ENCODE results near the gene PI4KA.

The PI4KA gene

GRCh38 chr22:20857838-20858614, 585 bp downstream of the PI4KA start:
- no peaks in the 10 kb centered on the region for H3K36me3 ChIP-seq (ENCODE audit: control insufficient read depth, low read depth, low read length)
- H3K27ac ChIP-seq (ENCODE audit: low read length), result no peak overlapping the region
- peak overlapping the region; percentile 70 for H3K9ac ChIP-seq (ENCODE audit: low read length)
- peaks cover 12% of the 10 kb centered on the region for H3K27me3 ChIP-seq (ENCODE audit: control insufficient read depth, insufficient read depth, low read length)
- no peaks in the 10 kb centered on the region for H3K9me3 ChIP-seq (ENCODE audit: control insufficient read depth, low read depth, low read length)
- peaks cover 7% of the 10 kb centered on the region for H3K4me1 ChIP-seq (ENCODE audit: control insufficient read depth, low read depth, low read length)
- H3K4me3 ChIP-seq (ENCODE audit: low read length), result peak overlapping the region; percentile 84

- Histone ChIP-seq H3K27me3 (ENCODE audit: control insufficient read depth, insufficient read depth, low read length) (peaks cover 12% of the 10 kb centered on the region), H3K27ac (ENCODE audit: low read length) (no peak overlapping the region), H3K36me3 (ENCODE audit: control insufficient read depth, low read depth, low read length) (no peaks in the 10 kb centered on the region), H3K4me1 (ENCODE audit: control insufficient read depth, low read depth, low read length) (peaks cover 7% of the 10 kb centered on the region), H3K9ac (ENCODE audit: low read length) (no peak overlapping the region), H3K4me3 (ENCODE audit: low read length) (peak overlapping the region; percentile 84), H3K9me3 (ENCODE audit: control insufficient read depth, low read depth, low read length) (no peaks in the 10 kb centered on the region)
Observed at GRCh38 chr22:20857247-20857643, 1.4 kb downstream of the PI4KA start.

- H3K9ac ChIP-seq (ENCODE audit: low read length), result no peak overlapping the region
- H3K4me3 ChIP-seq (ENCODE audit: low read length), result no peak overlapping the region
- no peaks in the 10 kb centered on the region for H3K9me3 ChIP-seq (ENCODE audit: control insufficient read depth, low read depth, low read length)
- no peaks in the 10 kb centered on the region for H3K4me1 ChIP-seq (ENCODE audit: control insufficient read depth, low read depth, low read length)
- H3K27ac ChIP-seq (ENCODE audit: low read length), result no peak overlapping the region
- H3K27me3 ChIP-seq (ENCODE audit: control insufficient read depth, insufficient read depth, low read length), result peaks cover 5% of the 10 kb centered on the region
- H3K36me3 ChIP-seq (ENCODE audit: control insufficient read depth, low read depth, low read length), result no peaks in the 10 kb centered on the region
Observed at GRCh38 chr22:20853236-20853660, 5.4 kb downstream of the PI4KA start.

- no peaks in the 10 kb centered on the region for H3K4me1 ChIP-seq (ENCODE audit: control insufficient read depth, low read depth, low read length)
- H3K27me3 ChIP-seq (ENCODE audit: control insufficient read depth, insufficient read depth, low read length), result peaks cover 5% of the 10 kb centered on the region
- no peak overlapping the region for H3K4me3 ChIP-seq (ENCODE audit: low read length)
- H3K9me3 ChIP-seq (ENCODE audit: control insufficient read depth, low read depth, low read length), result no peaks in the 10 kb centered on the region
- no peak overlapping the region for H3K27ac ChIP-seq (ENCODE audit: low read length)
- H3K36me3 ChIP-seq (ENCODE audit: control insufficient read depth, low read depth, low read length), result no peaks in the 10 kb centered on the region
- no peak overlapping the region for H3K9ac ChIP-seq (ENCODE audit: low read length)
Observed at GRCh38 chr22:20852503-20852902, 6.1 kb downstream of the PI4KA start.

- Histone ChIP-seq H3K9me3 (ENCODE audit: control insufficient read depth, low read depth, low read length) (no peaks in the 10 kb centered on the region), H3K4me1 (ENCODE audit: control insufficient read depth, low read depth, low read length) (no peaks in the 10 kb centered on the region), H3K27me3 (ENCODE audit: control insufficient read depth, insufficient read depth, low read length) (peaks cover 4% of the 10 kb centered on the region), H3K27ac (ENCODE audit: low read length) (no peak overlapping the region), H3K9ac (ENCODE audit: low read length) (no peak overlapping the region), H3K4me3 (ENCODE audit: low read length) (no peak overlapping the region), H3K36me3 (ENCODE audit: control insufficient read depth, low read depth, low read length) (no peaks in the 10 kb centered on the region)
Observed at GRCh38 chr22:20852076-20852475, 6.5 kb downstream of the PI4KA start.

GRCh38 chr22:20847318-20847822, 11.2 kb downstream of the PI4KA start:
- H3K9ac ChIP-seq (ENCODE audit: low read length), result no peak overlapping the region
- no peaks in the 10 kb centered on the region for H3K36me3 ChIP-seq (ENCODE audit: control insufficient read depth, low read depth, low read length)
- peaks cover 5% of the 10 kb centered on the region for H3K4me1 ChIP-seq (ENCODE audit: control insufficient read depth, low read depth, low read length)
- no peak overlapping the region for H3K27ac ChIP-seq (ENCODE audit: low read length)
- H3K27me3 ChIP-seq (ENCODE audit: control insufficient read depth, insufficient read depth, low read length), result no peaks in the 10 kb centered on the region
- H3K9me3 ChIP-seq (ENCODE audit: control insufficient read depth, low read depth, low read length), result no peaks in the 10 kb centered on the region
- H3K4me3 ChIP-seq (ENCODE audit: low read length), result no peak overlapping the region

GRCh38 chr22:20844055-20845037, 14.3 kb downstream of the PI4KA start:
- Histone ChIP-seq H3K4me3 (ENCODE audit: low read length) (no peak overlapping the region), H3K4me1 (ENCODE audit: control insufficient read depth, low read depth, low read length) (peaks cover 15% of the 10 kb centered on the region), H3K9me3 (ENCODE audit: control insufficient read depth, low read depth, low read length) (no peaks in the 10 kb centered on the region), H3K9ac (ENCODE audit: low read length) (no peak overlapping the region), H3K36me3 (ENCODE audit: control insufficient read depth, low read depth, low read length) (no peaks in the 10 kb centered on the region), H3K27ac (ENCODE audit: low read length) (no peak overlapping the region), H3K27me3 (ENCODE audit: control insufficient read depth, insufficient read depth, low read length) (no peaks in the 10 kb centered on the region)

GRCh38 chr22:20843501-20843900, 15.1 kb downstream of the PI4KA start:
- H3K4me3 ChIP-seq (ENCODE audit: low read length), result no peak overlapping the region

GRCh38 chr22:20840646-20841371, 17.8 kb downstream of the PI4KA start:
- H3K36me3 ChIP-seq (ENCODE audit: control insufficient read depth, low read depth, low read length), result no peaks in the 10 kb centered on the region
- H3K27me3 ChIP-seq (ENCODE audit: control insufficient read depth, insufficient read depth, low read length), result no peaks in the 10 kb centered on the region
- no peak overlapping the region for H3K27ac ChIP-seq (ENCODE audit: low read length)
- H3K4me1 ChIP-seq (ENCODE audit: control insufficient read depth, low read depth, low read length), result peaks cover 15% of the 10 kb centered on the region
- no peak overlapping the region for H3K4me3 ChIP-seq (ENCODE audit: low read length)
- no peak overlapping the region for H3K9ac ChIP-seq (ENCODE audit: low read length)
- H3K9me3 ChIP-seq (ENCODE audit: control insufficient read depth, low read depth, low read length), result no peaks in the 10 kb centered on the region

More at GRCh38 chr22:20843501-20843900, 15.1 kb downstream of the PI4KA start:
- Histone ChIP-seq H3K27me3 (ENCODE audit: control insufficient read depth, insufficient read depth, low read length) (no peaks in the 10 kb centered on the region), H3K27ac (ENCODE audit: low read length) (no peak overlapping the region), H3K9ac (ENCODE audit: low read length) (no peak overlapping the region), H3K9me3 (ENCODE audit: control insufficient read depth, low read depth, low read length) (no peaks in the 10 kb centered on the region), H3K36me3 (ENCODE audit: control insufficient read depth, low read depth, low read length) (no peaks in the 10 kb centered on the region), H3K4me1 (ENCODE audit: control insufficient read depth, low read depth, low read length) (peaks cover 15% of the 10 kb centered on the region)

GRCh38 chr22:20839837-20840645, 18.6 kb downstream of the PI4KA start:
- Histone ChIP-seq H3K4me1 (ENCODE audit: control insufficient read depth, low read depth, low read length) (peaks cover 10% of the 10 kb centered on the region), H3K9ac (ENCODE audit: low read length) (no peak overlapping the region)

More at GRCh38 chr22:20839837-20840645, 18.6 kb downstream of the PI4KA start:
- Histone ChIP-seq H3K36me3 (ENCODE audit: control insufficient read depth, low read depth, low read length) (no peaks in the 10 kb centered on the region), H3K27me3 (ENCODE audit: control insufficient read depth, insufficient read depth, low read length) (no peaks in the 10 kb centered on the region), H3K9me3 (ENCODE audit: control insufficient read depth, low read depth, low read length) (no peaks in the 10 kb centered on the region), H3K4me3 (ENCODE audit: low read length) (no peak overlapping the region), H3K27ac (ENCODE audit: low read length) (no peak overlapping the region)

Data from iPS-18a (cell line).